WI38 (cell line): ENCODE results near the gene SLC35F2.
"Not testable (repeated sequence)": the region's sequence is repeated elsewhere in the genome, so short reads cannot be mapped to it uniquely, and the experiment has no call there.

Experiments
- H3K4me3 ChIP-seq: 2 replicates; pipeline ENCODE4 v1.5.1; 2011; ENCODE audit warnings: low read depth, mild to moderate bottlenecking, control low read depth, low read length
- TF ChIP-seq, protein P1 (sequence below): IDR thresholded peaks from 2 replicates; pipeline ENCODE4 v1.5.1; 2012; ENCODE audit warnings: low read depth, mild to moderate bottlenecking, control low read depth, low read length

Gene SLC35F2

DNA sequence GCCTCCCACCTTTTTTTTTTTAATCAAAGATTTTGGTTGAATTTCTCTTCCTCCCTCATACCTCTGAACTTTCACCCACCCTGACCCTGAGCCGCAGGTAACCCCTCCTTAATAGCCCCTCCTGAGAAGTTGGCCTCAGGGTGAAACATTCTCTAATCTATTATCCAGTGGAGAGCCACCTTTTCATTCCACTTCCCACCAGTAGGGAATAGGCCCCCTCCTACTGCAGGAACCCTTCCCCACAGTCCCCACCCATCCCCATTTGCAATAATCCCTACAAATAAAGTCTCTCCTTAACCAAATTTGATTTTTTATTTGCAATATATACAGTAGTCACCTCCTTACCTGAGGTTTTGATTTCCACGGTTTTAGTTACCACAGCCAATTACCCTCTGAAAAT is 2.1 kb upstream of the SLC35F2 start:
- no peak overlapping the region for H3K4me3 ChIP-seq
- TF ChIP-seq, protein P1, sequence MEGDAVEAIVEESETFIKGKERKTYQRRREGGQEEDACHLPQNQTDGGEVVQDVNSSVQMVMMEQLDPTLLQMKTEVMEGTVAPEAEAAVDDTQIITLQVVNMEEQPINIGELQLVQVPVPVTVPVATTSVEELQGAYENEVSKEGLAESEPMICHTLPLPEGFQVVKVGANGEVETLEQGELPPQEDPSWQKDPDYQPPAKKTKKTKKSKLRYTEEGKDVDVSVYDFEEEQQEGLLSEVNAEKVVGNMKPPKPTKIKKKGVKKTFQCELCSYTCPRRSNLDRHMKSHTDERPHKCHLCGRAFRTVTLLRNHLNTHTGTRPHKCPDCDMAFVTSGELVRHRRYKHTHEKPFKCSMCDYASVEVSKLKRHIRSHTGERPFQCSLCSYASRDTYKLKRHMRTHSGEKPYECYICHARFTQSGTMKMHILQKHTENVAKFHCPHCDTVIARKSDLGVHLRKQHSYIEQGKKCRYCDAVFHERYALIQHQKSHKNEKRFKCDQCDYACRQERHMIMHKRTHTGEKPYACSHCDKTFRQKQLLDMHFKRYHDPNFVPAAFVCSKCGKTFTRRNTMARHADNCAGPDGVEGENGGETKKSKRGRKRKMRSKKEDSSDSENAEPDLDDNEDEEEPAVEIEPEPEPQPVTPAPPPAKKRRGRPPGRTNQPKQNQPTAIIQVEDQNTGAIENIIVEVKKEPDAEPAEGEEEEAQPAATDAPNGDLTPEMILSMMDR = no peak

DNA sequence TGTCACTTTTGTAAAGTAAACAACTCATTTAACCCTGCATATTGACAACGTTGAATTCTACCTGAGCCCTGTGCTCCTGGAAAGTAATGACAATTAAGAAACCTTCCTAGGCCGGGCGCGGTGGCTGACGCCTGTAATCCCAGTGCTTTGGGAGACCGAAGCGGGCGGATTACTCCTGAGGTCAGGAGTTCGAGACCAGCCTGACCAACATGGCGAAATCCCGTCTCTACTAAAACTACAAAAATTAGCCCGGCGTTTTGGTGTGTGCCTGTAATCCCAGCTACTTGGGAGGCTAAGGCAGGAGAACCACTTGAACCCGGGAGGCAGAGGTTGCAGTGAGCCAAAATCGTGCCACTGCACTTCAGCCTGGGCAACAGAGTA is 1.6 kb upstream of the SLC35F2 start:
- H3K4me3 ChIP-seq = not testable (repeated sequence)

DNA sequence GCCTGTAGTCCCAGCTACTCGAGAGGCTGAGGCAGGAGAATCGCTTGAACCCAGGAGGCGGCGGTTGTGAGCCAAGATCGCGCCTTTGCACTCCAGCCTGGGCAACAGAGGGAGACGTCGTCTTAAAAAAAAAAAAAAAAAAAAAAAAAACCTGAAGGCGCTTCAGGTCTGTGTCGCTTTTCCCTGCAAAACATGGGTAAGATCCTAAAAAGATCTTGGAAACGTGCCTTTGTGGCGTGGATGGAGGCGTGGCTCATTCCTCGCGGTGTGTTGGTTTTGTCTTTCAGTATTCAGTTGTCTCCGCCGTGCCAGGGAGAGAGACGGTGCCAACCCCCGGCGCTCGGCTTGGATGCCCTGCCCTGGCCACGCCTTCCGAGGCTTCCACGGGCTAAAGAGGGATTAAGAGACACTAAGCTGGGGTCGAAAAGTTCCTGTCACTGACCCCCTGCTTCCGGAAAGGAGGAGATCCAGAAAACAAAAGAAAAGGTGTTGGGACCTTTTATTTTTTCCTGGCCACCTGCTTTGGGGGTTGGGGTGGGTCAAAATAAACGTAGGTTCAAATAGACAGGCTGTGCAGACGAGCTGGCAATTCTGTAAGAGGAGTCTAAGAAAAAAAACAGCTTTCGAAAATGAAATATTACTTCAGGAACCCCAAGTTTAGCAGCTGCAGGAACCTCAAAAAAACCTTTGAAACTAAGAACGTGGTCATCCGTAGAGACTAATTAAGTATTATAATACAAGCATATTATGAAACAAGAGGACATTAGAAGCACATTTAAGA is 1.1 kb upstream of the SLC35F2 start:
- TF ChIP-seq, protein P1 = no peak
- peak overlapping the region; percentile 85 for H3K4me3 ChIP-seq

DNA sequence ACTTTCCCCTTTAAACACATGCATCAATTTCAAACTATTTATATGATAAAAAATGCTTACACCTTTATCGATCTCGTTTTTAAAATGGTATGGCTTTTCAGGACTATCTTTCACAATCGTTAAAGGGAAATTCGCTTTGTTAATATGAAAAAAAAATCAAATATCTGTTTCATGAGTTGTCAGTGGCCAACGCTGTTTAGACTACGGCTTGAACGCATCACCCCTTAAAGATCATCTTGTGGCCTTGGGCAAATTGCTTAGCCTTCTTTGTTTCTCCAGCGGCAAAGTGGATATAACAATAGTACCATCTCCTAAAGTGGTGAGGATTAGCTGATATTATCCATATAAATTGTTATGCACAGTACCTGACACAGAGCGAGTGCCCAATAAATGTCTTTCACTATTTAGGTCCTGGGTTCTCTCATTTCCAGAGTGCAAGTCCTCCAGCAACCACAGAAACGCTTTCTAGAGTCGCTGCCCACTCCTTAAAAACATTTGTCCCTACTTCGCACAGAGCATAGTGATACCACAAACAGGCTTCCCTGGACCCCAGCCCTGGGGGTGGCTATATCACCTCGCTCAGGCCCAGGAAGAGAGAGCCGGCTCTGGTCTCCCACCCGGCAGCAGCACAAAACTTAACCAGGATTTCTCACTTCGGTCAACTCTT is 904 bp downstream of the SLC35F2 start:
- TF ChIP-seq, protein P1 = no peak
- H3K4me3 ChIP-seq = peak overlapping the region; percentile 85

DNA sequence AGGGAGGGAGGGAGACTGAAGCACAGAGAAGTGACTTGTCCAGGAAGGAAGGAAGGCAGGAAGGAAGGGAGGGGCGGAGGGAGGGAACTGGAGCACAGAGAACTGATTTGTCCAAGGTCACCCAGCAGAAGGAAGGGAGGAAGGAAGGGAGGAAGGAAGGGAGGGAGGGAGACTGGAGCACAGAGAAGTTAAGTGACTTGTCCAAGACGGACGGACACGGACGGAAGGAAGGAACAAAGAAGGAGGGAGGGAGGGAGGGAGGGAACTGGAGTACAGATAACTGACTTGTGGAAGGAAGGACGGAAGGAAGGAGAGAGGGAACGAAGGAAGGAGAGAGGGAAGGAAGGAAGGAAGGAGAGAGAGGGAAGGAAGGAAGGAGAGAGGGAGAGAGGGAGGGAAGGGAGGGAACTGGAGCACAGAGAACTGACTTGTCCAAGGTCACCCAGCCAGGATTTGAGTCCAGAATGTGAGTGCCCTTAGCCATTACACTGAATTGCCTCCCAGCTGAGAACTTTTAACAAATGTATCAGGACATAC is 1.5 kb downstream of the SLC35F2 start:
- TF ChIP-seq, protein P1 = no peak
- peak overlapping the region; percentile 85; the same call in 1 of the 2 replicates for H3K4me3 ChIP-seq

DNA sequence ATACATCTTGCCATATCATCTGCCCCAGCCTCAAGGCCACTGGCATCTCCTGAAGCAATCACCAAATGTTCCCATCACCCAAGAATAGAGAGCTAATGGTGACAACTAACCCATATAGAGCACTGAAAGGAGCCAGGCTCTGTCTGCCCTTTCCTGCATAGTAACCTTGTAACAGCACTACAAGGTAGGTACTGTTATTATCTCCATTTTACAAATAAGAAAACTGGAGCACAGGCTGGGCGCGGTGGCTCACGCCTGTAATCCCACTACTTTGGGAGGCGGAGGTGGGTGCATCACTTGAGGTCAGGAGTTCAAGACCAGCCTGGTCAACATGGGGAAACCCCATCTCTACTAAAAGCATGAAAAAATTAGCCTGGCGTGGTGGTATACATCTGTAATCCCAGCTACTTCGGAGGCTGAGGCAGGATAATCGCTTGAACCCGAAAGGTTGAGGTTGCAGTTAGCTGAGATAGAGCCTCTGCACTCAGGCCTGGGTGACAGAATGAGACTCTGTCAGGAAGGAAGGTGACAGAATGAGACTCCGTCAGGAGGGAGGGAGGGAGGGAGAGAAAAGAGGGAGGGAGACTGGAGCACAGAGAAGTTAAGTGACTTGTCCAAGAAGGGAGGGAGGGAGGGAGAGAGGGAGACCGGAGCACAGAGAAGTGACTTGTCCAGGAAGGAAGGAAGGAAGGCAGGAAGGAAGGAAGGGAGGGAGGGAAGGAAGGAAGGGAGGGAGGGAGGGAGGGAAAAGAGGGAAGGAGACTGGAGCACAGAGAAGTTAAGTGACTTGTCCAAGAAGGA is 2.2 kb downstream of the SLC35F2 start:
- TF ChIP-seq, protein P1 = no peak
- no peak overlapping the region for H3K4me3 ChIP-seq

DNA sequence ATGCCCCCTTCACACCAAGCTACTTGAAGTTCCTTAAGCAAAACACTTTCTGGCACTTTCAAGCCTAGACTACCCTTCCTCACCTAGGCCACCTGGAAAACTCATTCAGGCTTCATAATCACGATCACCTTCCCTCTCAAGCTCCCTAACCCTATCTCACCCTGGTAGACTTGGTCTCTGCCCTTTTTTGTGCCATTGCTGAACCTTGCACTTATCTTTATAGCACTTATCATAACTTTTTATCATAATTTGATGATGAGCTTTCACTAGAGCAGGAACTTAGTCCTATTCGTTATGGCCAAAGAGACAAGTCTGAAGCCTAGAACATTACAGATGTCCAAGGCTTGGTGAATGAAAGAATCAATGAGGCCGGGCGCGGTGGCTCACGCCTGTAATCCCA is 5.5 kb downstream of the SLC35F2 start:
- TF ChIP-seq, protein P1 = no peak

More for the DNA sequence above, 5.5 kb downstream of the SLC35F2 start:
- H3K4me3 ChIP-seq = no peak overlapping the region
